Effector memory CD8-positive, alpha-beta T cell (primary cell): ENCODE data around the gene LCN1.

ENCODE experiments used
- ATAC-seq: fragments of 150-1000 bp; cut with Tn5 transposase; replicated peaks from 2 replicates; pipeline ENCODE4 v1.10.0; 2021; ENCODE audit warnings: mild to moderate bottlenecking, moderate library complexity
- DNase-seq, 3 experiments: peaks; one replicate each; pipeline ENCODE4 v3.0.0; 2021
- H3K27ac Mint-ChIP-seq, 2 donors: one replicate each; pipeline ENCODE4 v1.8.0; 2022; ENCODE audit warnings: mild to moderate bottlenecking in 2 of 2, mixed read lengths in 2 of 2, moderate library complexity in 2 of 2
- H3K27me3 Mint-ChIP-seq, 2 donors: one replicate each; pipeline ENCODE4 v1.8.0; 2022; ENCODE audit warnings: mixed read lengths in 2 of 2
- H3K36me3 Mint-ChIP-seq: one replicate; pipeline ENCODE4 v1.8.0; 2022; ENCODE audit warnings: mild to moderate bottlenecking, moderate library complexity, mixed read lengths; ENCODE audit not compliant: insufficient read depth
- H3K4me1 Mint-ChIP-seq, 2 donors: one replicate each; pipeline ENCODE4 v1.8.0; 2022; ENCODE audit warnings: low read depth in 2 of 2, mixed read lengths in 2 of 2
- H3K4me3 Mint-ChIP-seq, 2 donors: one replicate each; pipeline ENCODE4 v1.8.0; 2022; ENCODE audit warnings: mild to moderate bottlenecking in 2 of 2, mixed read lengths in 2 of 2, moderate library complexity in 2 of 2
- H3K9me3 Mint-ChIP-seq, 2 donors: one replicate each; pipeline ENCODE4 v1.8.0; 2022; ENCODE audit warnings: mixed read lengths in 2 of 2

The LCN1 gene

GRCh38 chr9:135484460-135485277 is 36.6 kb upstream of the LCN1 start:
- peaks cover 16 to 50% of the 10 kb centered on the region in 2 donors for H3K27me3 Mint-ChIP-seq
- no peak for DNase-seq
- no peaks in the 10 kb centered on the region for H3K36me3 Mint-ChIP-seq
- no peak for ATAC-seq
- H3K9me3 Mint-ChIP-seq, result no peaks in the 10 kb centered on the region
- H3K4me3 Mint-ChIP-seq, result no peak overlapping the region
- H3K27ac Mint-ChIP-seq, result no peak overlapping the region
- H3K4me1 Mint-ChIP-seq, result peaks cover 0 to 2% of the 10 kb centered on the region in 2 donors

- peaks cover 0 to 2% of the 10 kb centered on the region in 2 donors for H3K4me1 Mint-ChIP-seq
- no peak overlapping the region for H3K27ac Mint-ChIP-seq
- no peak overlapping the region for H3K4me3 Mint-ChIP-seq
- peaks cover 16 to 50% of the 10 kb centered on the region in 2 donors for H3K27me3 Mint-ChIP-seq
- ATAC-seq (no peak), DNase-seq (no peak)
- no peaks in the 10 kb centered on the region for H3K36me3 Mint-ChIP-seq
- no peaks in the 10 kb centered on the region for H3K9me3 Mint-ChIP-seq
These were observed 35.9 kb upstream of the LCN1 start for GRCh38 chr9:135485385-135485784.

- Mint-ChIP-seq H3K36me3 (no peaks in the 10 kb centered on the region), H3K4me1 (peaks cover 0 to 2% of the 10 kb centered on the region in 2 donors), H3K4me3 (no peak overlapping the region), H3K9me3 (no peaks in the 10 kb centered on the region), H3K27me3 (peaks cover 16 to 52% of the 10 kb centered on the region in 2 donors), H3K27ac (no peak overlapping the region)
- DNase-seq (no peak), ATAC-seq (no peak)
These were observed 35.4 kb upstream of the LCN1 start for GRCh38 chr9:135485832-135486231.

GRCh38 chr9:135486267-135487065 is 34.8 kb upstream of the LCN1 start:
- DNase-seq, result no peak
- peaks cover 16 to 57% of the 10 kb centered on the region in 2 donors for H3K27me3 Mint-ChIP-seq
- no peaks in the 10 kb centered on the region for H3K9me3 Mint-ChIP-seq
- H3K4me3 Mint-ChIP-seq, result no peak overlapping the region
- ATAC-seq, result no peak
- no peaks in the 10 kb centered on the region for H3K36me3 Mint-ChIP-seq
- peaks cover 0 to 2% of the 10 kb centered on the region in 2 donors for H3K4me1 Mint-ChIP-seq
- H3K27ac Mint-ChIP-seq, result no peak overlapping the region

GRCh38 chr9:135487281-135488012 is 33.8 kb upstream of the LCN1 start:
- ATAC-seq, result no peak
- no peak for DNase-seq
- Mint-ChIP-seq H3K4me1 (peaks cover 0 to 2% of the 10 kb centered on the region in 2 donors), H3K27ac (no peak overlapping the region), H3K36me3 (no peaks in the 10 kb centered on the region), H3K4me3 (no peak overlapping the region), H3K9me3 (no peaks in the 10 kb centered on the region), H3K27me3 (peaks cover 10 to 47% of the 10 kb centered on the region in 2 donors)

- no peak for DNase-seq
- Mint-ChIP-seq H3K27me3 (peaks cover 9 to 50% of the 10 kb centered on the region in 2 donors), H3K9me3 (no peaks in the 10 kb centered on the region), H3K4me3 (no peak overlapping the region), H3K4me1 (peaks cover 0 to 2% of the 10 kb centered on the region in 2 donors), H3K36me3 (no peaks in the 10 kb centered on the region), H3K27ac (no peak overlapping the region)
- no peak for ATAC-seq
These were observed 33.3 kb upstream of the LCN1 start for GRCh38 chr9:135488013-135488330.

- Mint-ChIP-seq H3K36me3 (no peaks in the 10 kb centered on the region), H3K4me3 (no peak overlapping the region), H3K27me3 (peaks cover 9 to 50% of the 10 kb centered on the region in 2 donors), H3K27ac (no peak overlapping the region), H3K9me3 (no peaks in the 10 kb centered on the region), H3K4me1 (peaks cover 0 to 2% of the 10 kb centered on the region in 2 donors)
- ATAC-seq (no peak), DNase-seq (no peak)
These were observed 32.7 kb upstream of the LCN1 start for GRCh38 chr9:135488527-135488926.

- Mint-ChIP-seq H3K4me1 (peaks cover 0 to 2% of the 10 kb centered on the region in 2 donors), H3K27ac (no peak overlapping the region), H3K9me3 (no peaks in the 10 kb centered on the region), H3K27me3 (peaks cover 9 to 41% of the 10 kb centered on the region in 2 donors), H3K36me3 (no peaks in the 10 kb centered on the region), H3K4me3 (no peak overlapping the region)
- DNase-seq (no peak), ATAC-seq (no peak)
These were observed 31.9 kb upstream of the LCN1 start for GRCh38 chr9:135489188-135489906.

- ATAC-seq (no peak), DNase-seq (no peak)
- Mint-ChIP-seq H3K4me1 (peaks cover 0 to under 1% of the 10 kb centered on the region in 2 donors), H3K27ac (no peak overlapping the region), H3K36me3 (peaks cover 4% of the 10 kb centered on the region), H3K4me3 (no peak overlapping the region), H3K27me3 (peaks cover 9 to 40% of the 10 kb centered on the region in 2 donors), H3K9me3 (no peaks in the 10 kb centered on the region)
These were observed 30.9 kb upstream of the LCN1 start for GRCh38 chr9:135490166-135490870.

GRCh38 chr9:135490980-135491464 is 30.2 kb upstream of the LCN1 start:
- H3K36me3 Mint-ChIP-seq, result peaks cover 4% of the 10 kb centered on the region
- no peaks in the 10 kb centered on the region for H3K9me3 Mint-ChIP-seq
- H3K27ac Mint-ChIP-seq, result no peak overlapping the region
- ATAC-seq (no peak), DNase-seq (no peak)
- no peaks in the 10 kb centered on the region for H3K4me1 Mint-ChIP-seq
- no peak overlapping the region for H3K4me3 Mint-ChIP-seq
- H3K27me3 Mint-ChIP-seq, result peaks cover 7 to 36% of the 10 kb centered on the region in 2 donors

GRCh38 chr9:135491764-135492163 is 29.5 kb upstream of the LCN1 start:
- H3K4me1 Mint-ChIP-seq, result no peaks in the 10 kb centered on the region

GRCh38 chr9:135492886-135493669 is 28.2 kb upstream of the LCN1 start:
- ATAC-seq (no peak), DNase-seq (no peak)
- H3K27ac Mint-ChIP-seq, result no peak overlapping the region
- peaks cover 11 to 33% of the 10 kb centered on the region in 2 donors for H3K27me3 Mint-ChIP-seq
- H3K36me3 Mint-ChIP-seq, result peaks cover 4% of the 10 kb centered on the region
- no peaks in the 10 kb centered on the region for H3K4me1 Mint-ChIP-seq
- H3K4me3 Mint-ChIP-seq, result no peak overlapping the region
- H3K9me3 Mint-ChIP-seq, result no peaks in the 10 kb centered on the region

More at GRCh38 chr9:135491764-135492163, 29.5 kb upstream of the LCN1 start:
- ATAC-seq, result no peak
- no peak overlapping the region for H3K4me3 Mint-ChIP-seq
- peaks cover 4% of the 10 kb centered on the region for H3K36me3 Mint-ChIP-seq
- peaks cover 7 to 28% of the 10 kb centered on the region in 2 donors for H3K27me3 Mint-ChIP-seq
- DNase-seq, result no peak
- H3K9me3 Mint-ChIP-seq, result no peaks in the 10 kb centered on the region
- H3K27ac Mint-ChIP-seq, result no peak overlapping the region
